ENCODE results near the gene SLFN14.
A peak's percentile ranks its signal among the peaks of the same experiment; 100 is the strongest.
"Not testable (repeated sequence)": the region's sequence is repeated elsewhere in the genome, so short reads cannot be mapped to it uniquely, and the experiment has no call there.

SLFN14 gene

GRCh38 chr17:35568561-35568960, 7.9 kb upstream of the SLFN14 start:
- no peak for TF ChIP-seq CTCF (IDR thresholded peaks at IDR 0.05; ENCODE audit: insufficient read depth, low read length, missing control alignments)
- DNase-seq (ENCODE audit: low read depth, low spot score), result no peak
- CTCF ChIA-PET, result interaction anchor here (0.7 to 1.8 kb wide), 2 partner anchors 179 to 255 kb away, joined by 3 to 5 read pairs; no protein-coding TSS in a partner anchor
- POLR2A ChIA-PET, result interaction anchor here (0.6 to 1.4 kb wide), 4 partner anchors 8 to 326 kb away, joined by 3 to 7 read pairs (median 4); partner anchors contain the start of genes PEX12, SLFN11 and SLFN5
- peak overlapping the region; percentile 93 for H3K4me3 ChIP-seq (ENCODE audit: low read depth, low read length)

GRCh38 chr17:35566968-35567367, 6.3 kb upstream of the SLFN14 start:
- no peak overlapping the region for H3K4me3 ChIP-seq (ENCODE audit: low read depth, low read length)
- ChIA-PET CTCF (interaction anchor here (0.8 to 1.0 kb wide), 2 partner anchors 12 to 27 kb away, joined by 3 to 4 read pairs; no protein-coding TSS in a partner anchor), POLR2A (interaction anchor here (0.6 kb wide), 1 partner anchor 584 kb away, joined by 4 read pairs; no protein-coding TSS in a partner anchor)
- TF ChIP-seq CTCF (IDR thresholded peaks at IDR 0.05; ENCODE audit: insufficient read depth, low read length, missing control alignments), result no peak
- no peak for DNase-seq (ENCODE audit: low read depth, low spot score)

GRCh38 chr17:35563181-35563580, 2.6 kb upstream of the SLFN14 start:
- H3K4me3 ChIP-seq (ENCODE audit: low read depth, low read length); DNase-seq (ENCODE audit: low read depth, low spot score); CTCF ChIA-PET: not testable (repeated sequence)
- POLR2A ChIA-PET, result interaction anchor here (0.7 kb wide), 1 partner anchor 9 kb away, joined by 4 read pairs; no protein-coding TSS in a partner anchor

- TF ChIP-seq CTCF (IDR thresholded peaks at IDR 0.05; ENCODE audit: insufficient read depth, low read length, missing control alignments), result no peak
- ChIA-PET POLR2A (no interaction called here), CTCF (interaction anchor here (0.8 to 1.3 kb wide), 5 partner anchors 18 to 188 kb away, joined by 3 to 4 read pairs (median 3); no protein-coding TSS in a partner anchor)
- no peak overlapping the region for H3K4me3 ChIP-seq (ENCODE audit: low read depth, low read length)
- DNase-seq (ENCODE audit: low read depth, low spot score), result no peak
Measured at GRCh38 chr17:35559495-35560210, 966 bp downstream of the SLFN14 start.

- CTCF ChIA-PET, result no interaction called here
- H3K4me3 ChIP-seq (ENCODE audit: low read depth, low read length), result no peak overlapping the region
- no peak for DNase-seq (ENCODE audit: low read depth, low spot score)
- TF ChIP-seq CTCF (IDR thresholded peaks at IDR 0.05; ENCODE audit: insufficient read depth, low read length, missing control alignments), result no peak
- POLR2A ChIA-PET, result no interaction called here
Measured at GRCh38 chr17:35557353-35557752, 3.3 kb downstream of the SLFN14 start.

GRCh38 chr17:35555691-35556090, 4.9 kb downstream of the SLFN14 start:
- no peak for DNase-seq (ENCODE audit: low read depth, low spot score)
- POLR2A ChIA-PET, result no interaction called here
- no peak overlapping the region for H3K4me3 ChIP-seq (ENCODE audit: low read depth, low read length)
- no peak for TF ChIP-seq CTCF (IDR thresholded peaks at IDR 0.05; ENCODE audit: insufficient read depth, low read length, missing control alignments)
- CTCF ChIA-PET, result interaction anchor here (1.3 to 2.0 kb wide), 2 partner anchors 17 to 192 kb away, joined by 5 to 8 read pairs; no protein-coding TSS in a partner anchor
